HEK293 (cell line): Measurements from ENCODE around the gene SULF2.
"Not testable (repeated sequence)": the region's sequence is repeated elsewhere in the genome, so short reads cannot be mapped to it uniquely, and the experiment has no call there.

Source experiments
- GLI4 ChIP-seq: fragments of 450-650 bp; formaldehyde crosslinking; IDR thresholded peaks from 2 replicates; pipeline ENCODE4 v1.5.1; 2016; ENCODE audit warnings: missing biosample characterization, missing genetic modification characterization
- MEIS1 ChIP-seq: sonication (generic); formaldehyde crosslinking; IDR thresholded peaks from 2 replicates; pipeline ENCODE4 v1.8.1; 2022; ENCODE audit warnings: missing genetic modification reagents, mild to moderate bottlenecking, borderline replicate concordance
- WT1 ChIP-seq: fragments of 450-650 bp; formaldehyde crosslinking; IDR thresholded peaks from 2 replicates; pipeline ENCODE4 v1.5.1; 2016; ENCODE audit warnings: missing biosample characterization, missing genetic modification characterization
- ZNF138 ChIP-seq: fragments of 450-650 bp; formaldehyde crosslinking; IDR thresholded peaks from 2 replicates; pipeline ENCODE4 v1.5.1; 2016; ENCODE audit warnings: missing biosample characterization, missing genetic modification characterization, borderline replicate concordance
- ZNF169 ChIP-seq: fragments of 450-650 bp; formaldehyde crosslinking; IDR thresholded peaks from 2 replicates; pipeline ENCODE4 v1.5.1; 2016; ENCODE audit warnings: missing biosample characterization, missing genetic modification characterization
- ZNF239 ChIP-seq: fragments of 450-650 bp; formaldehyde crosslinking; IDR thresholded peaks from 2 replicates; pipeline ENCODE4 v1.5.1; 2016; ENCODE audit warnings: missing biosample characterization, missing genetic modification characterization
- ZNF416 ChIP-seq: fragments of 450-650 bp; formaldehyde crosslinking; IDR thresholded peaks from 2 replicates; pipeline ENCODE4 v1.5.1; 2016; ENCODE audit warnings: missing biosample characterization, missing genetic modification characterization
- ZNF677 ChIP-seq: fragments of 450-650 bp; IDR thresholded peaks from 2 replicates; pipeline ENCODE4 v1.5.0; 2018; ENCODE audit warnings: missing biosample characterization, mild to moderate bottlenecking, missing genetic modification characterization, moderate library complexity
- ZNF830 ChIP-seq: fragments of 450-650 bp; IDR thresholded peaks from 2 replicates; pipeline ENCODE4 v1.5.0; 2018; ENCODE audit warnings: missing biosample characterization, missing genetic modification characterization, low read depth, mild to moderate bottlenecking, moderate library complexity
- TF ChIP-seq, protein P1 (sequence below): fragments of 450-650 bp; formaldehyde crosslinking; IDR thresholded peaks from 2 replicates; pipeline ENCODE4 v1.5.1; 2016; ENCODE audit warnings: missing biosample characterization, missing genetic modification characterization
- TF ChIP-seq, protein P2 (sequence below): fragments of 450-650 bp; formaldehyde crosslinking; IDR thresholded peaks from 2 replicates; pipeline ENCODE4 v1.5.1; 2016; ENCODE audit warnings: missing biosample characterization, missing genetic modification characterization
- TF ChIP-seq, protein P3 (sequence below): fragments of 450-650 bp; formaldehyde crosslinking; IDR thresholded peaks from 2 replicates; pipeline ENCODE4 v1.5.1; 2016; ENCODE audit warnings: missing biosample characterization, missing genetic modification characterization
- TF ChIP-seq, protein P4 (sequence below): fragments of 450-650 bp; formaldehyde crosslinking; IDR thresholded peaks from 2 replicates; pipeline ENCODE4 v1.5.1; 2016; ENCODE audit warnings: missing biosample characterization, missing genetic modification characterization, borderline replicate concordance
- TF ChIP-seq, protein P5 (sequence below): fragments of 450-650 bp; formaldehyde crosslinking; optimal IDR thresholded peaks from 2 replicates; pipeline ENCODE3; 2016; ENCODE audit warnings: missing biosample characterization, mild to moderate bottlenecking, missing genetic modification characterization

DNA sequence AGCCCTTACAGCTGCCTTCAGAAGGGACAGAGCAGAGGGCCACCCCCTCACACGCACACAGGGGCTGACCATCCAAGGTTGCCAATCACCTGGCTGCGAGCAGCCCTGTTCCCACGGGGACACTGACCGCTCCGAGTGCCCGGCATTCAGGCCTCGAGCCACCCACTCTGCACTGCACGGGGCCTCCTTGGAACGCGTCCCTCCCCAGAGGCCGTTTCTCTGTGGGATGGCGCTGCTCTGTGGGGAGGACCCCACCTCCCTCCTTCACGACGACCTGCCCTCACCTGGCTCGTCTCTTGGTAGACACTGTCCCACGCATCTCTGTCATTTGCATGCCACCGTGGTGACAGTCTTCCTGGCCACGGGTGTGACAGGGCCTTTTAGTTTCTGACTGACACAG, 40.7 kb upstream of the SULF2 start:
- TF ChIP-seq ZNF169 (tag by site-specific recombination); ZNF677 (tag by site-specific recombination); ZNF830 (tag by site-specific recombination); WT1 (tag by site-specific recombination); ZNF138 (tag by site-specific recombination); MEIS1 (CRISPR knock-in tag); ZNF239 (tag by site-specific recombination); GLI4 (tag by site-specific recombination); ZNF416 (tag by site-specific recombination): not testable (repeated sequence)
- TF ChIP-seq, protein P1, sequence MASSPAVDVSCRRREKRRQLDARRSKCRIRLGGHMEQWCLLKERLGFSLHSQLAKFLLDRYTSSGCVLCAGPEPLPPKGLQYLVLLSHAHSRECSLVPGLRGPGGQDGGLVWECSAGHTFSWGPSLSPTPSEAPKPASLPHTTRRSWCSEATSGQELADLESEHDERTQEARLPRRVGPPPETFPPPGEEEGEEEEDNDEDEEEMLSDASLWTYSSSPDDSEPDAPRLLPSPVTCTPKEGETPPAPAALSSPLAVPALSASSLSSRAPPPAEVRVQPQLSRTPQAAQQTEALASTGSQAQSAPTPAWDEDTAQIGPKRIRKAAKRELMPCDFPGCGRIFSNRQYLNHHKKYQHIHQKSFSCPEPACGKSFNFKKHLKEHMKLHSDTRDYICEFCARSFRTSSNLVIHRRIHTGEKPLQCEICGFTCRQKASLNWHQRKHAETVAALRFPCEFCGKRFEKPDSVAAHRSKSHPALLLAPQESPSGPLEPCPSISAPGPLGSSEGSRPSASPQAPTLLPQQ: not testable (repeated sequence)
- TF ChIP-seq, protein P2, sequence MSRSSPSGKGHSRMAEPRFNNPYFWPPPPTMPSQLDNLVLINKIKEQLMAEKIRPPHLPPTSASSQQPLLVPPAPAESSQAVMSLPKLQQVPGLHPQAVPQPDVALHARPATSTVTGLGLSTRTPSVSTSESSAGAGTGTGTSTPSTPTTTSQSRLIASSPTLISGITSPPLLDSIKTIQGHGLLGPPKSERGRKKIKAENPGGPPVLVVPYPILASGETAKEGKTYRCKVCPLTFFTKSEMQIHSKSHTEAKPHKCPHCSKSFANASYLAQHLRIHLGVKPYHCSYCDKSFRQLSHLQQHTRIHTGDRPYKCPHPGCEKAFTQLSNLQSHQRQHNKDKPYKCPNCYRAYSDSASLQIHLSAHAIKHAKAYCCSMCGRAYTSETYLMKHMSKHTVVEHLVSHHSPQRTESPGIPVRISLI (tag by site-specific recombination): not testable (repeated sequence)
- TF ChIP-seq, protein P3, sequence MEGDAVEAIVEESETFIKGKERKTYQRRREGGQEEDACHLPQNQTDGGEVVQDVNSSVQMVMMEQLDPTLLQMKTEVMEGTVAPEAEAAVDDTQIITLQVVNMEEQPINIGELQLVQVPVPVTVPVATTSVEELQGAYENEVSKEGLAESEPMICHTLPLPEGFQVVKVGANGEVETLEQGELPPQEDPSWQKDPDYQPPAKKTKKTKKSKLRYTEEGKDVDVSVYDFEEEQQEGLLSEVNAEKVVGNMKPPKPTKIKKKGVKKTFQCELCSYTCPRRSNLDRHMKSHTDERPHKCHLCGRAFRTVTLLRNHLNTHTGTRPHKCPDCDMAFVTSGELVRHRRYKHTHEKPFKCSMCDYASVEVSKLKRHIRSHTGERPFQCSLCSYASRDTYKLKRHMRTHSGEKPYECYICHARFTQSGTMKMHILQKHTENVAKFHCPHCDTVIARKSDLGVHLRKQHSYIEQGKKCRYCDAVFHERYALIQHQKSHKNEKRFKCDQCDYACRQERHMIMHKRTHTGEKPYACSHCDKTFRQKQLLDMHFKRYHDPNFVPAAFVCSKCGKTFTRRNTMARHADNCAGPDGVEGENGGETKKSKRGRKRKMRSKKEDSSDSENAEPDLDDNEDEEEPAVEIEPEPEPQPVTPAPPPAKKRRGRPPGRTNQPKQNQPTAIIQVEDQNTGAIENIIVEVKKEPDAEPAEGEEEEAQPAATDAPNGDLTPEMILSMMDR (tag by site-specific recombination): not testable (repeated sequence)
- TF ChIP-seq, protein P4, sequence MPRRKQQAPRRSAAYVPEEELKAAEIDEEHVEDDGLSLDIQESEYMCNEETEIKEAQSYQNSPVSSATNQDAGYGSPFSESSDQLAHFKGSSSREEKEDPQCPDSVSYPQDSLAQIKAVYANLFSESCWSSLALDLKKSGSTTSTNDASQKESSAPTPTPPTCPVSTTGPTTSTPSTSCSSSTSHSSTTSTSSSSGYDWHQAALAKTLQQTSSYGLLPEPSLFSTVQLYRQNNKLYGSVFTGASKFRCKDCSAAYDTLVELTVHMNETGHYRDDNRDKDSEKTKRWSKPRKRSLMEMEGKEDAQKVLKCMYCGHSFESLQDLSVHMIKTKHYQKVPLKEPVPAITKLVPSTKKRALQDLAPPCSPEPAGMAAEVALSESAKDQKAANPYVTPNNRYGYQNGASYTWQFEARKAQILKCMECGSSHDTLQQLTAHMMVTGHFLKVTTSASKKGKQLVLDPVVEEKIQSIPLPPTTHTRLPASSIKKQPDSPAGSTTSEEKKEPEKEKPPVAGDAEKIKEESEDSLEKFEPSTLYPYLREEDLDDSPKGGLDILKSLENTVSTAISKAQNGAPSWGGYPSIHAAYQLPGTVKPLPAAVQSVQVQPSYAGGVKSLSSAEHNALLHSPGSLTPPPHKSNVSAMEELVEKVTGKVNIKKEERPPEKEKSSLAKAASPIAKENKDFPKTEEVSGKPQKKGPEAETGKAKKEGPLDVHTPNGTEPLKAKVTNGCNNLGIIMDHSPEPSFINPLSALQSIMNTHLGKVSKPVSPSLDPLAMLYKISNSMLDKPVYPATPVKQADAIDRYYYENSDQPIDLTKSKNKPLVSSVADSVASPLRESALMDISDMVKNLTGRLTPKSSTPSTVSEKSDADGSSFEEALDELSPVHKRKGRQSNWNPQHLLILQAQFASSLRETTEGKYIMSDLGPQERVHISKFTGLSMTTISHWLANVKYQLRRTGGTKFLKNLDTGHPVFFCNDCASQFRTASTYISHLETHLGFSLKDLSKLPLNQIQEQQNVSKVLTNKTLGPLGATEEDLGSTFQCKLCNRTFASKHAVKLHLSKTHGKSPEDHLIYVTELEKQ: not testable (repeated sequence)
- TF ChIP-seq, protein P5, sequence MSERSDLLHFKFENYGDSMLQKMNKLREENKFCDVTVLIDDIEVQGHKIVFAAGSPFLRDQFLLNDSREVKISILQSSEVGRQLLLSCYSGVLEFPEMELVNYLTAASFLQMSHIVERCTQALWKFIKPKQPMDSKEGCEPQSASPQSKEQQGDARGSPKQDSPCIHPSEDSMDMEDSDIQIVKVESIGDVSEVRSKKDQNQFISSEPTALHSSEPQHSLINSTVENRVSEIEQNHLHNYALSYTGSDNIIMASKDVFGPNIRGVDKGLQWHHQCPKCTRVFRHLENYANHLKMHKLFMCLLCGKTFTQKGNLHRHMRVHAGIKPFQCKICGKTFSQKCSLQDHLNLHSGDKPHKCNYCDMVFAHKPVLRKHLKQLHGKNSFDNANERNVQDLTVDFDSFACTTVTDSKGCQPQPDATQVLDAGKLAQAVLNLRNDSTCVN (tag by site-specific recombination): not testable (repeated sequence)
